Measurements from ENCODE around the gene DPH6. TPM values are rescaled to one million over a fixed set of nuclear protein-coding genes. Genes with fewer than 3 reads are reported as not detected.

DPH6 gene
- total RNA-seq, 1 experiment from 2014 or later: 20.3 TPM

DNA sequence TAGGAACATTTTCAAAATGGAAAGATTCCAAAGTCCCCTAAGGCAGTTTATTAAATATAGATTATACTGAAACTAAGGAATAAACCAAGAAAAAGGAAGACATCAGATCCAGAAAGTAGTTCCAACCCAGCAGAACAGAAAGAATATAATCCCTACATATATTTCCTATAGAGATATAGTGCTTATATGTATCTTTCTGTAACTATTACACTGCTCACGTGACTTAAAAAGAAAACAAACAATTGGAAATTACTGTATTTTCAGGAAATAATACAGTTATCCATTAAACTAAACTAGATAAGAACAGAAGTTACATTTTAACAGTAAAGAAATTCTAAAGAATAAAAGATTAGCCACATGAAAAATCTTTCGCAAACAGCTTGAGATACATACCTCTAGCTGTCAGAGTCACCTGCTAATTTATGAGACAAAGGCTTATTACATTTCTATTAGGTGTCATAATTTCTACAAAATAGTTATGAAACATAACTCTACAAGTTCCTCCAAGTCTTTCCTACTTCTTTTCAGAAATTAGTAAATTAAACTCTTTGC, 10.5 kb downstream of the DPH6 start:
- POLR2A ChIA-PET: interaction anchor here (1.4 kb wide), 1 partner anchor 11 kb away, joined by 4 read pairs; the partner anchor contains the start of gene DPH6
- no peaks in the 10 kb centered on the region for H3K9me3 Mint-ChIP-seq (ENCODE audit: unreplicated experiment)
- no TSS peak for BruUV-seq (replicated peaks)
- no peaks in the 10 kb centered on the region for H3K27me3 Mint-ChIP-seq (ENCODE audit: insufficient read depth, unreplicated experiment)
- TF ChIP-seq, protein P1, sequence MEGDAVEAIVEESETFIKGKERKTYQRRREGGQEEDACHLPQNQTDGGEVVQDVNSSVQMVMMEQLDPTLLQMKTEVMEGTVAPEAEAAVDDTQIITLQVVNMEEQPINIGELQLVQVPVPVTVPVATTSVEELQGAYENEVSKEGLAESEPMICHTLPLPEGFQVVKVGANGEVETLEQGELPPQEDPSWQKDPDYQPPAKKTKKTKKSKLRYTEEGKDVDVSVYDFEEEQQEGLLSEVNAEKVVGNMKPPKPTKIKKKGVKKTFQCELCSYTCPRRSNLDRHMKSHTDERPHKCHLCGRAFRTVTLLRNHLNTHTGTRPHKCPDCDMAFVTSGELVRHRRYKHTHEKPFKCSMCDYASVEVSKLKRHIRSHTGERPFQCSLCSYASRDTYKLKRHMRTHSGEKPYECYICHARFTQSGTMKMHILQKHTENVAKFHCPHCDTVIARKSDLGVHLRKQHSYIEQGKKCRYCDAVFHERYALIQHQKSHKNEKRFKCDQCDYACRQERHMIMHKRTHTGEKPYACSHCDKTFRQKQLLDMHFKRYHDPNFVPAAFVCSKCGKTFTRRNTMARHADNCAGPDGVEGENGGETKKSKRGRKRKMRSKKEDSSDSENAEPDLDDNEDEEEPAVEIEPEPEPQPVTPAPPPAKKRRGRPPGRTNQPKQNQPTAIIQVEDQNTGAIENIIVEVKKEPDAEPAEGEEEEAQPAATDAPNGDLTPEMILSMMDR (IDR thresholded peaks at IDR 0.05; ENCODE audit: unreplicated experiment): no peak
- H3K27ac Mint-ChIP-seq (ENCODE audit: low read depth, unreplicated experiment): no peak overlapping the region
- DNase-seq (ENCODE audit: unreplicated experiment): no peak
- no peak overlapping the region for H3K4me3 Mint-ChIP-seq (ENCODE audit: unreplicated experiment)
- H3K36me3 Mint-ChIP-seq (ENCODE audit: insufficient read depth, unreplicated experiment): peaks cover 16% of the 10 kb centered on the region
- CTCF ChIA-PET: no interaction called here
- intact Hi-C loops (cut with micrococcal nuclease): no loop called here
- peaks cover 5% of the 10 kb centered on the region for H3K4me1 Mint-ChIP-seq (ENCODE audit: insufficient read depth, unreplicated experiment)

DNA sequence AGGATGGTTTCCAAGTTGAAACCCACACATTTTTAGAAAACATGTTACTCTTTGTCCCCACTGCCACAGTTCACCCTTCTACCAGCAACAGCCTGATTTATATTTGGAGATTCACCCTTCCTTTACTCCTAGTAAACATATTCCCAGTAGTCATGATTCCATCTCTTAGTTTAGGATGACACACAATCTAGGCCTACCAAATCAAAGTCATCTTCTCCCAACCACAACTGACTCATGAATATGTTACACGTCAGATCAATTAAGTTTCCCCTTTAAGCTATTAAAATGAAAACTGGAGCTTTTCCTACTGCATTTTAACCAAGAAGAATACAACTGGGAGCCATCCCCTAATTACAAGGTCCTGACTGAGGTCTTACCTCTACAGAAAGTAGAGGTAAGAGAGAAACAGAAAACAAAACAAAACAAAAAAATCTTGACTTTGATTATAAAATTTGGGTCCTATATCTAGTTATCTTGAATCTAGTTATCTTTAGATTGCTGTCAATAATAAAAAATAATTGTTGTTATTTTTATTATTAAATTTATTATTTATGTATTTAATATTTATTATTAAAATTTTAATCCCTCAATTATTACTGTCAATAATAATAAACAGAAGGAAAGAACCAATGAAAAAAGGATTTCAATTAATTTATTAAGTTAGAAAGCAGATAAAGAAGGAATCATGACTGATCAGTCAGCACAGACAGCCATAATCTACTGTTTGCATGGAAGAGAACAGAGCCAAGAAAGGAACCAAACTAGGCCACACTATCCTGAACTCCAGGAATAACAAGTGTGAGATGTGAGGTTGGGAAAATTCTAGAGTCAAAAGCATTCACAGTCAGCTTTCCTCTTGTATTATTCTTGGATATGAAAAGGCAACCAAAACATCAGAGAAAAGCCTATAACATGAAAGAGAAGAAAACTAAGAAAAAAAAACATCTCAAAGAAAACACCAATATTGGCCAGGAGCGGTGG, 12.5 kb downstream of the DPH6 start:
- no peak for DNase-seq (ENCODE audit: unreplicated experiment)
- Mint-ChIP-seq H3K4me1 (ENCODE audit: insufficient read depth, unreplicated experiment) (peaks cover 5% of the 10 kb centered on the region), H3K27ac (ENCODE audit: low read depth, unreplicated experiment) (peak overlapping the region; percentile 62), H3K9me3 (ENCODE audit: unreplicated experiment) (peaks cover 10% of the 10 kb centered on the region), H3K27me3 (ENCODE audit: insufficient read depth, unreplicated experiment) (no peaks in the 10 kb centered on the region), H3K36me3 (ENCODE audit: insufficient read depth, unreplicated experiment) (peaks cover 30% of the 10 kb centered on the region), H3K4me3 (ENCODE audit: unreplicated experiment) (no peak overlapping the region)
- ChIA-PET POLR2A (no interaction called here), CTCF (interaction anchor here (0.6 to 0.7 kb wide), 3 partner anchors 12 to 238 kb away, joined by 3 to 6 read pairs (median 3); no protein-coding TSS in a partner anchor)
- BruUV-seq (replicated peaks): no TSS peak
- TF ChIP-seq, protein P1 (IDR thresholded peaks at IDR 0.05; ENCODE audit: unreplicated experiment): no peak
- intact Hi-C loops (cut with micrococcal nuclease): no loop called here

DNA sequence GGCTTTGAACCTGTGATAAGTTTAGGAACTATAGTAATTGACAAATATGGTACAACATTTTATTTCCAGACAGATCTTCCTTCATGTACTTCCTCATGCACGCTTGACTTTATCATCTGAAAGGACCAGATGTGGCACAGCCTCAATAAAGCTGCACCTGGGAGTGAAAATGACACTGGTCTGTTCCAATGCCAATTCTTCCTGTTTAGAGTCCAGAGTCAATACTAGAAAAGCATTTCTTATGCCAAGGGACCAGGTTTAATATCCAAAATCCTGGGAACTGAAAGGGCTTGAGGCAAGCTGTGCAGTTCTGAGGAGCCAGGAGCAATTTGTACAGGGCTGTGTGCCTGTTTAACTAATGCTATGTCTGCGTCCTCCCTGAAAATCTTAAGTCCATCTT, 15.3 kb downstream of the DPH6 start:
- Mint-ChIP-seq H3K4me1 (ENCODE audit: insufficient read depth, unreplicated experiment) (peaks cover 5% of the 10 kb centered on the region), H3K4me3 (ENCODE audit: unreplicated experiment) (no peak overlapping the region), H3K9me3 (ENCODE audit: unreplicated experiment) (peaks cover 10% of the 10 kb centered on the region), H3K27me3 (ENCODE audit: insufficient read depth, unreplicated experiment) (no peaks in the 10 kb centered on the region), H3K36me3 (ENCODE audit: insufficient read depth, unreplicated experiment) (peaks cover 23% of the 10 kb centered on the region), H3K27ac (ENCODE audit: low read depth, unreplicated experiment) (no peak overlapping the region)
- intact Hi-C loops (cut with micrococcal nuclease): no loop called here
- ChIA-PET CTCF (interaction anchor here (0.7 kb wide), 1 partner anchor 26 kb away, joined by 3 read pairs; no protein-coding TSS in a partner anchor), POLR2A (no interaction called here)
- TF ChIP-seq, protein P1 (IDR thresholded peaks at IDR 0.05; ENCODE audit: unreplicated experiment): no peak
- no TSS peak for BruUV-seq (replicated peaks)
- no peak for DNase-seq (ENCODE audit: unreplicated experiment)

DNA sequence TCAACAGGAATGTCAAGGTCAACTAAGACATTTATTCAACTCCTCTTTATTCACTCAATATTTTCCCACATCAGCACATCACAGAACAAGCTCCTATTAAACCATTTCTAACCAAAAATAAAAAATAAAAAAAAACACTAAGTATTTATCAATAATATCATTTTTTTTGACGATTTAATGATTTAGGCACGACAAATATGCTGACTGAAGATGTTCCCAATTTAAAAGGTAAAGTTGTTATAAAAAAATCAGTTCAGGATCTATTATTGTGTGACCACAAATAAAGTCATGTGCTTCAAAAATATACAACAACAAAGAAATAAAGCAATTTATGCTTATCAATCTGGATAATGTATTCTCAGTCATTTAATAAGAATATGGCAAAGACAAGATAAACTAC, 16.2 kb downstream of the DPH6 start:
- intact Hi-C loops (cut with micrococcal nuclease): loop anchor here (10.0 kb wide), 1 partner anchor 455 kb away; no protein-coding TSS in a partner anchor
- ChIA-PET CTCF (no interaction called here), POLR2A (no interaction called here)
- no peak overlapping the region for H3K27ac Mint-ChIP-seq (ENCODE audit: low read depth, unreplicated experiment)
- TF ChIP-seq, protein P1 (IDR thresholded peaks at IDR 0.05; ENCODE audit: unreplicated experiment): no peak
- no peak overlapping the region for H3K4me3 Mint-ChIP-seq (ENCODE audit: unreplicated experiment)
- H3K36me3 Mint-ChIP-seq (ENCODE audit: insufficient read depth, unreplicated experiment): peaks cover 23% of the 10 kb centered on the region
- no TSS peak for BruUV-seq (replicated peaks)
- peaks cover 10% of the 10 kb centered on the region for H3K9me3 Mint-ChIP-seq (ENCODE audit: unreplicated experiment)
- H3K27me3 Mint-ChIP-seq (ENCODE audit: insufficient read depth, unreplicated experiment): no peaks in the 10 kb centered on the region
- peaks cover 5% of the 10 kb centered on the region for H3K4me1 Mint-ChIP-seq (ENCODE audit: insufficient read depth, unreplicated experiment)
- DNase-seq (ENCODE audit: unreplicated experiment): no peak

Measured in MCF 10A (cell line).